ENCODE measurements around the gene PET117. TPM values are rescaled to one million over a fixed set of nuclear protein-coding genes. Genes with fewer than 3 reads are reported as not detected.

PET117 gene
- 11.3 TPM for total RNA-seq

GRCh38 chr20:18137412-18138265 is at the start of gene PET117, which contains the start of gene KAT14:
Gene PET117 (plus strand): TSS chr20:18137863. CDS start chr20:18137956, 93 bp downstream.
Gene KAT14 (plus strand): TSS chr20:18137863. CDS start chr20:18142661, 4,798 bp downstream.

Small RNA genes within 50 kb of the gene (small RNA-seq; reads per million reads assigned to genes)
- gene RF00019 (not detected), gene RNU7-137P (not detected)

Other genes starting within 250 kb of the PET117 start
- gene SNX5, start 169.1 kb upstream of the PET117 start, total RNA-seq, result 81.0 TPM
- 10.1 TPM for gene MGME1, start 168.8 kb upstream of the PET117 start, total RNA-seq
- not detected for gene OVOL2, start 79.9 kb upstream of the PET117 start, total RNA-seq
- gene KAT14, start within 50 bp of the PET117 start, total RNA-seq, result 27.7 TPM
- gene ZNF133, start 150.7 kb downstream of the PET117 start, total RNA-seq, result 17.5 TPM

All from diencephalon (tissue), 1 donor.